Mammary microvascular endothelial cell (primary cell): ENCODE results near the gene CCDC170. TPM values are rescaled to one million over a fixed set of nuclear protein-coding genes. Genes with fewer than 3 reads are reported as not detected.

Source experiments
- total RNA-seq: library from RNA; depleted of rRNA; stranded (reverse); fragments of >200 nt; gene quantifications from 2 replicates; pipeline ENCODE4 v1.2.3, GENCODE V29; 2015

CCDC170 gene, protein sequence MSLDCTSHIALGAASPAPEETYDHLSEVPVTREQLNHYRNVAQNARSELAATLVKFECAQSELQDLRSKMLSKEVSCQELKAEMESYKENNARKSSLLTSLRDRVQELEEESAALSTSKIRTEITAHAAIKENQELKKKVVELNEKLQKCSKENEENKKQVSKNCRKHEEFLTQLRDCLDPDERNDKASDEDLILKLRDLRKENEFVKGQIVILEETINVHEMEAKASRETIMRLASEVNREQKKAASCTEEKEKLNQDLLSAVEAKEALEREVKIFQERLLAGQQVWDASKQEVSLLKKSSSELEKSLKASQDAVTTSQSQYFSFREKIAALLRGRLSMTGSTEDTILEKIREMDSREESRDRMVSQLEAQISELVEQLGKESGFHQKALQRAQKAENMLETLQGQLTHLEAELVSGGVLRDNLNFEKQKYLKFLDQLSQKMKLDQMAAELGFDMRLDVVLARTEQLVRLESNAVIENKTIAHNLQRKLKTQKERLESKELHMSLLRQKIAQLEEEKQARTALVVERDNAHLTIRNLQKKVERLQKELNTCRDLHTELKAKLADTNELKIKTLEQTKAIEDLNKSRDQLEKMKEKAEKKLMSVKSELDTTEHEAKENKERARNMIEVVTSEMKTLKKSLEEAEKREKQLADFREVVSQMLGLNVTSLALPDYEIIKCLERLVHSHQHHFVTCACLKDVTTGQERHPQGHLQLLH
- total RNA-seq = not detected in 2 replicates

GRCh38 chr6:151493804-151494234, at the start of gene CCDC170:
Gene CCDC170 (plus strand): TSS chr6:151494017. CDS start chr6:151494129, 112 bp downstream.

GRCh38 chr6:151451950-151452749, 41.7 kb upstream of the CCDC170 start, which contains the start of gene RMND1:
Gene RMND1 (minus strand): TSS chr6:151452126. CDS start chr6:151445811, 6,315 bp downstream.

Other genes with a start within 250 kb of the CCDC170 start
- gene ZBTB2, start 102.5 kb upstream of the CCDC170 start, total RNA-seq = 10.9 and 13.1 TPM in 2 replicates
- 17.3 and 20.7 TPM in 2 replicates for gene RMND1, start 41.9 kb upstream of the CCDC170 start, total RNA-seq